ENCODE results near the gene LGALS7.

GRCh38 chr19:38737921-38738737 lies 35.2 kb downstream of the LGALS7 start:
- no peak for TF ChIP-seq CTCF (conservative IDR thresholded peaks at IDR 0.05)
- TF ChIP-seq EZH2 (IDR thresholded peaks at IDR 0.05; ENCODE audit: low read depth), result no peak
